ENCODE data around the gene R3HDM4. TPM values are rescaled to one million over a fixed set of nuclear protein-coding genes. Genes with fewer than 3 reads are reported as not detected.

Gene R3HDM4
- total and polyA plus RNA-seq, 11 donors = 17.1 to 47.1 (median 24.2) TPM

DNA sequence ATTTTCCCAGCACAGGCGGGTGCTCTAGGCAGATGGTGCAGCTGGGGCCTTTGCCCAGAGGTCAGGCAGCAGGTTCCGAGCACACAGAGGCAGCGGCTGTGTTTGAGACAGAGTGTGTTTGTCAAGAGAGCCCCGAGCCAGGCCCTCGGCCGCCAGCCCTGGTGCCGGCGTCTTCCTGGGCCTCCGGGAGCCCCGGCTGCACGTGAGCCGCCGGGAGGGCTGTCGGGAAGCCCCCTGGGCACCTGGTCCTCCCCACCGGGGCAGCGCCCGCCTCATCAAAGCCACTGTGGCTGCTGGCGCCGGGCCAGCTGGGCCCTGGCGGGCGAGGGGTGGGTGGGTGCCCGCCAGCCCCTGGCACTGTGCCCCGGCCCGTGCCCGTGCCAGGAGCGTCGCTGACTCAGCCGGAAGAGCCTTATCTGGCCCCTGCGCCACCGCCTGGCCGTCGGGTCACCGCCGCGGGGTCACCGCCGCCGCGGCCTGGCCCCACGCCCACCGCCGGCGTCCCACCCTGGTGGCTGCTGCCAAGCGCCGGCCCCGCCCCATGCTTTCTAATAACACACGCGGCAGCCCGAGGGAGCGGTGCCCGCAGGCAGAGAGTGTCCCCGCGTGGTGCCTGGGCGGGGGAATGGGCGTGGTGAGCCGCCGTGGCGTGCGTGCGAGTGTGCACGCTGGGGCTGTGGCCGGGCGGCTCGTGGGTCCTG lies 27.7 kb upstream of the R3HDM4 start:
- intact Hi-C loops (cut with DNase I) = no loop called here
- Histone ChIP-seq H3K27ac (peak overlapping the region in 11 of 12 donors; percentile 67 to 89 (median 82)), H3K4me3 (peak overlapping the region in 11 of 12 donors; percentile 22 to 55 (median 42)), H3K4me1 (peaks cover 0 to 23% (median 4%) of the 10 kb centered on the region in 12 donors), H3K36me3 (peaks cover 0 to 10% (median 0%) of the 10 kb centered on the region in 9 donors), H3K27me3 (no peaks in the 10 kb centered on the region), H3K9me3 (peaks cover 0 to 4% (median 0%) of the 10 kb centered on the region in 12 donors)
- DNase-seq = peak; percentile 66 to 84 (median 69)
- ATAC-seq = peak in 3 of 4 donors; percentile 81 to 87 (median 85)
- TF ChIP-seq, protein P1, sequence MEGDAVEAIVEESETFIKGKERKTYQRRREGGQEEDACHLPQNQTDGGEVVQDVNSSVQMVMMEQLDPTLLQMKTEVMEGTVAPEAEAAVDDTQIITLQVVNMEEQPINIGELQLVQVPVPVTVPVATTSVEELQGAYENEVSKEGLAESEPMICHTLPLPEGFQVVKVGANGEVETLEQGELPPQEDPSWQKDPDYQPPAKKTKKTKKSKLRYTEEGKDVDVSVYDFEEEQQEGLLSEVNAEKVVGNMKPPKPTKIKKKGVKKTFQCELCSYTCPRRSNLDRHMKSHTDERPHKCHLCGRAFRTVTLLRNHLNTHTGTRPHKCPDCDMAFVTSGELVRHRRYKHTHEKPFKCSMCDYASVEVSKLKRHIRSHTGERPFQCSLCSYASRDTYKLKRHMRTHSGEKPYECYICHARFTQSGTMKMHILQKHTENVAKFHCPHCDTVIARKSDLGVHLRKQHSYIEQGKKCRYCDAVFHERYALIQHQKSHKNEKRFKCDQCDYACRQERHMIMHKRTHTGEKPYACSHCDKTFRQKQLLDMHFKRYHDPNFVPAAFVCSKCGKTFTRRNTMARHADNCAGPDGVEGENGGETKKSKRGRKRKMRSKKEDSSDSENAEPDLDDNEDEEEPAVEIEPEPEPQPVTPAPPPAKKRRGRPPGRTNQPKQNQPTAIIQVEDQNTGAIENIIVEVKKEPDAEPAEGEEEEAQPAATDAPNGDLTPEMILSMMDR (IDR thresholded peaks at IDR 0.05) = peak in 1 of 12 donors; percentile 14
- no peak for TF ChIP-seq POLR2A (IDR thresholded peaks at IDR 0.05)
- WGBS, 4 donors = 36 to 78% (median 52%) methylated on average over 4 to 64 of the region's 64 CpGs

GRCh38 chr19:939922-940321 lies 26.9 kb upstream of the R3HDM4 start:
- no peak for ATAC-seq
- peaks cover 0 to 4% (median 0%) of the 10 kb centered on the region in 12 donors for H3K9me3 ChIP-seq
- peak in 1 of 5 donors; percentile 6 for DNase-seq
- no peak for TF ChIP-seq POLR2A (IDR thresholded peaks at IDR 0.05)
- TF ChIP-seq, protein P1 (IDR thresholded peaks at IDR 0.05) = no peak
- H3K27me3 ChIP-seq = no peaks in the 10 kb centered on the region
- H3K4me1 ChIP-seq = peaks cover 0 to 31% (median 9%) of the 10 kb centered on the region in 12 donors
- 94 to 98% (median 98%) methylated on average over 7 of the region's 7 CpGs for WGBS, 4 donors
- peak overlapping the region in 6 of 12 donors; percentile 67 to 89 (median 86) for H3K27ac ChIP-seq
- intact Hi-C loops (cut with DNase I) = loop anchor here in 1 of 10 donors (5.0 kb wide), 1 partner anchor 37 kb away; no protein-coding TSS in a partner anchor
- H3K36me3 ChIP-seq = peaks cover 0 to 10% (median 0%) of the 10 kb centered on the region in 9 donors
- no peak overlapping the region for H3K4me3 ChIP-seq

DNA sequence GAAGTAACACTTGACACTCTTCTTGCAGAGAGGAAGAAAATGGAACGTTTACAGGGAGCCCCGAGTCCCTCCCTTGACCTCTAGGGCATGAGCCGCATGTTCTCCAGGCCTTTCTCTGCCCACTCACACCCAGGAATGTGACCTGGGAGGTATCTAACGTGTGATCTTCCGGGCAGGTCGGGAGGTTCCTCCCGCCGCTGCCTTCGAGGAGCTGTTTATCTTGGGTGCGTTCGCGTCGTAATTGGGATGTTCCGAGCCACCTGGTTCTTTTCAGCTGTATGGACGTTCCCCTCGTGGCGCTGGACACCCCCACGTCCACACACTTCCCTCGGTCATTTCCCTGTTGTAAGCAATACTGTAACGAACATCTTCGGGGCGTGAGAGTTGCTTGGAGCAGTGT lies 26.4 kb upstream of the R3HDM4 start:
- H3K27me3 ChIP-seq = no peaks in the 10 kb centered on the region
- ATAC-seq (no peak), DNase-seq (peak in 1 of 5 donors; percentile 6)
- intact Hi-C loops (cut with DNase I) = loop anchor here in 1 of 10 donors (5.0 kb wide), 1 partner anchor 38 kb away; no protein-coding TSS in a partner anchor
- 91 to 94% (median 92%) methylated on average over 22 of the region's 22 CpGs for WGBS, 4 donors
- H3K4me1 ChIP-seq = peaks cover 0 to 36% (median 14%) of the 10 kb centered on the region in 12 donors
- TF ChIP-seq, protein P1 (IDR thresholded peaks at IDR 0.05) = no peak
- no peak for TF ChIP-seq POLR2A (IDR thresholded peaks at IDR 0.05)
- peaks cover 0 to 10% (median 0%) of the 10 kb centered on the region in 9 donors for H3K36me3 ChIP-seq
- H3K27ac ChIP-seq = no peak overlapping the region
- peaks cover 0 to 4% (median 0%) of the 10 kb centered on the region in 12 donors for H3K9me3 ChIP-seq
- no peak overlapping the region for H3K4me3 ChIP-seq

GRCh38 chr19:938233-938923 lies 25.4 kb upstream of the R3HDM4 start:
- H3K9me3 ChIP-seq = peaks cover 0 to 2% (median 0%) of the 10 kb centered on the region in 12 donors
- DNase-seq (no peak), ATAC-seq (no peak)
- intact Hi-C loops (cut with DNase I) = loop anchor here in 1 of 10 donors (5.0 kb wide), 1 partner anchor 39 kb away; no protein-coding TSS in a partner anchor
- H3K27ac ChIP-seq = no peak overlapping the region
- no peak for TF ChIP-seq POLR2A (IDR thresholded peaks at IDR 0.05)
- TF ChIP-seq, protein P1 (IDR thresholded peaks at IDR 0.05) = no peak
- WGBS, 4 donors = 89 to 93% (median 91%) methylated on average over 19 to 23 of the region's 23 CpGs
- peaks cover 0 to 10% (median 0%) of the 10 kb centered on the region in 9 donors for H3K36me3 ChIP-seq
- H3K4me3 ChIP-seq = no peak overlapping the region
- no peaks in the 10 kb centered on the region for H3K27me3 ChIP-seq
- H3K4me1 ChIP-seq = peaks cover 0 to 46% (median 24%) of the 10 kb centered on the region in 12 donors

Data from heart left ventricle (tissue), 16 donors.